Hematopoietic multipotent progenitor cell treated with erythropoietin and hydrocortisone succinate and interleukin-3 and kit ligand, for 6 days (in vitro differentiated cells): ENCODE measurements around the gene CALML3.
A peak's percentile ranks its signal among the peaks of the same experiment; 100 is the strongest.
"Not testable (repeated sequence)": the region's sequence is repeated elsewhere in the genome, so short reads cannot be mapped to it uniquely, and the experiment has no call there.

Experiments used
- DNase-seq: peaks from one replicate; pipeline ENCODE4 v3.0.0-alpha.2; 2015

Gene CALML3

GRCh38 chr10:5524641-5525560 is at the start of gene CALML3:
Gene CALML3, plus strand, starts transcription at chr10:5524961. Its CDS starts 125 bp downstream, at chr10:5525086.
- DNase-seq, result no peak

- DNase-seq, result not testable (repeated sequence)
Measured at GRCh38 chr10:5475088-5475487, 49.7 kb upstream of the CALML3 start.

- not testable (repeated sequence) for DNase-seq
Measured at GRCh38 chr10:5475974-5476807, 48.6 kb upstream of the CALML3 start.

- no peak for DNase-seq
Measured at GRCh38 chr10:5476918-5477525, 47.7 kb upstream of the CALML3 start.

- DNase-seq, result peak; percentile 83
Measured at GRCh38 chr10:5477948-5478693, 46.6 kb upstream of the CALML3 start.

GRCh38 chr10:5478694-5479305 is 46.0 kb upstream of the CALML3 start:
- no peak for DNase-seq

GRCh38 chr10:5479481-5480161 is 45.1 kb upstream of the CALML3 start:
- DNase-seq, result peak; percentile 95

GRCh38 chr10:5480162-5480941 is 44.4 kb upstream of the CALML3 start:
- peak; percentile 29 for DNase-seq

- no peak for DNase-seq
Measured at GRCh38 chr10:5481121-5481520, 43.6 kb upstream of the CALML3 start.

GRCh38 chr10:5482016-5482415 is 42.7 kb upstream of the CALML3 start:
- DNase-seq, result no peak

- DNase-seq, result no peak
Measured at GRCh38 chr10:5484205-5484604, 40.6 kb upstream of the CALML3 start.

GRCh38 chr10:5485290-5485689 is 39.5 kb upstream of the CALML3 start:
- DNase-seq, result no peak

- no peak for DNase-seq
Measured at GRCh38 chr10:5485948-5486852, 38.6 kb upstream of the CALML3 start.

- DNase-seq, result no peak
Measured at GRCh38 chr10:5486853-5487235, 37.9 kb upstream of the CALML3 start.

GRCh38 chr10:5488272-5489161 is 36.2 kb upstream of the CALML3 start:
- no peak for DNase-seq

- no peak for DNase-seq
Measured at GRCh38 chr10:5490032-5490431, 34.7 kb upstream of the CALML3 start.

GRCh38 chr10:5490698-5491464 is 33.9 kb upstream of the CALML3 start:
- no peak for DNase-seq

GRCh38 chr10:5491477-5491876 is 33.3 kb upstream of the CALML3 start:
- DNase-seq, result no peak
